OCI-M2 (cell line): ENCODE measurements around the gene DNAAF5.
"Not testable (repeated sequence)": the region's sequence is repeated elsewhere in the genome, so short reads cannot be mapped to it uniquely, and the experiment has no call there.

Experiments used
- DNase-seq: peaks from one replicate; lab custom pipeline; 2025; ENCODE audit not compliant: unreplicated experiment; lab: John Stamatoyannopoulos, UW

The DNAAF5 gene

GRCh38 chr7:729140-730000 is 2.9 kb downstream of the DNAAF5 start:
- no peak for DNase-seq

GRCh38 chr7:730501-731439 is 4.3 kb downstream of the DNAAF5 start:
- DNase-seq = no peak

DNA sequence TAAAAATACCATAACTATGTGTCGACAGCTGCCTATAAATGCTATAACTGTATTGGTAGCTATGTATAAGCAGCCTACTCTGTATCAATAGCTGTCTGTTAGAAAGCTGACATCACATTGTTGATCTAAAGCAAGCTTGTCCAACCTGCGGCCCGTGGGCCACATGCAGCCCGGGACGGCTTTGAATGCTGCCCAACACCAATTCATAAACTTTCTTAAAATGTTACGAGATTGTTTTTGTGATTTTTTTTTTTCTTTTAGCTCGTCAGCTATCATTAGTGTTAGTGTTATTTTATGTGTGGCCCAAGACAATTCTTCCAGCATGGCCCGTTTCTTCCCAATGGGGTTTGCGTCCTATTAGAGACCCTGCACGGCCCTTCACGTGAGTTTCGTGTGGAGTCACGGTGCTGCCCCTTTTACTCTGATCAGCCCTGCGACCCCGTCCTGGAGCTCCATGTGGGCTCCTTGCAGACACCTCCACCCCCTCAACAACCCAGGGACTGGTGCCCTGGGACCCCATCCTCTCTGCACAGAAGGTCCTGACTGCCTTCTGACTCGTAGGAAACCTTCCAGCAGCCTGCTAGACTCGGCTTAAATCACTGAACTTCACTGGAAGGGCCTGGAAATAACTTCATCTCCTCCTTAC is 5.1 kb downstream of the DNAAF5 start:
- DNase-seq = no peak

GRCh38 chr7:732094-732541 is 5.6 kb downstream of the DNAAF5 start:
- DNase-seq = no peak

DNA sequence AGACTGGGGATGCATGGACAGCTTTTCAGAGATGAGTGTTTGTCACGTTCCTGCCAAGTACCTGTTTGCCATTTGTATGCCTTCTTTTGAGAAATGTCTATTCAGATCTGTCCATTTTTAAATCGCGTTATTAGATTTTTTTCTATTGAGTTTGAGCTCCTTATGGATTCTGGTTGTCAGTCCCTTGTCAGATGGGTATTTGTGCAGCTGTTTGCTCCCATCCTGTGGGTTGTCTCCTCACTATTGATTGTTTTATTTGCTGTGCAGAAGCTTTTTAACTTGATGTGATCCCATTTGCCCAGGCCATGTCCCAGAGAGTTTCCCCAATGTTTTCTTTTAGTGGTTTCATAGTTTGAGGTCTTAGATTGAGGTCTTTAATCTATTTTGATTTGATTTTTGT is 6.1 kb downstream of the DNAAF5 start:
- no peak for DNase-seq

- DNase-seq = no peak
These were observed 7.7 kb downstream of the DNAAF5 start for GRCh38 chr7:734214-734613.

GRCh38 chr7:734808-735207 is 8.3 kb downstream of the DNAAF5 start:
- no peak for DNase-seq

DNA sequence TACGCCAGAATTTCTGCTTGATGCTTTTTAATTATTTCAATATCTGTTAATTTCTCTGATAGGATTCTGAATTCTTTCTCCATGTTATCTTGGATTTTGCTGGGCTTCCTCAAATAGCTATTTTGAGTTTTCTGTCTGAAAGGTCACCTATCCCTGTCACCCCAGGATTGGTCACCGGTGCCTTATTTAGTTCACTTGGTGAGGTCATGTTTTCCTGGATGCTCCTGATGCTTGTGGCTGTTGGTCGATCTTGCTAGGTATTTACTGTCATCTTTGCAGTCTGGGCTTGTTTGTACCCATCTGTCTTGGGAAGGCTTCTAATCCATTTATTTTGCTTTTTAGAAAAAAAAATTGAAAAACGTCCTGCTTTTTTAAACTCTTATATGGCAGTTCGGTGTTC is 11.7 kb downstream of the DNAAF5 start:
- no peak for DNase-seq

DNA sequence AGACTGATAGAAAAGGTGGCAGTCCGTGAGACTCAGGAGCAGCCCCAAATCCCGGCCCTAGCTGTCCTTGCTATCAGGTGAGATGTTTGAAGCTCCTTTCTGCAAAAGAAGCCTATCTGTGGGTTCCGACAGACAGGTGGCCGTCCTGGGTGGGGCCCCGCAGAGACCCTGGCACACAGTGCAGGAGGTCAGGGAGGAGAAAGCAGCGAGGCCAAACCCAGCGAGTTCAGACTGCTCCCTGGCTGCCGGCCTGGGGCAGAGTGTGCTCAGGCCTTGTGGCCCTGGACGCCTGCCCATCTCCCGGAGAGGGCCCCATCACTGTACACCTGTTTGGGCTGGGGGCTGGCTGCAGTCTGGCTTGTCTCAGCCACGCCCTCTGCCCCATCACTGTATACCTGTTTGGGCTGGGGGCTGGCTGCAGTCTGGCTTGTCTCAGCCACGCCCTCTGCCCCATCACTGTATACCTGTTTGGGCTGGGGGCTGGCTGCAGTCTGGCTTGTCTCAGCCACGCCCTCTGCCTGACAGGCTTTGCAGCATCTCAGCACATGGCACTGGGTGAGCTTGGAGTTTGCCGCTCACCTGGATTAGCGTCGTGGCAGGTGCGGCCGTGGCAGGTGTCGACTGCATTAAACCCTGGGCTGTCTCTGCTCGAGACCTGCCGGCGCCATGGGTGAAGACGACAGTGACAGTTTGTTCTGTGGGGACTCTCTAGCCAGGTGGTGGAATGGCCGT is 12.4 kb downstream of the DNAAF5 start:
- no peak for DNase-seq

- no peak for DNase-seq
These were observed 13.0 kb downstream of the DNAAF5 start for GRCh38 chr7:739455-739982.

DNA sequence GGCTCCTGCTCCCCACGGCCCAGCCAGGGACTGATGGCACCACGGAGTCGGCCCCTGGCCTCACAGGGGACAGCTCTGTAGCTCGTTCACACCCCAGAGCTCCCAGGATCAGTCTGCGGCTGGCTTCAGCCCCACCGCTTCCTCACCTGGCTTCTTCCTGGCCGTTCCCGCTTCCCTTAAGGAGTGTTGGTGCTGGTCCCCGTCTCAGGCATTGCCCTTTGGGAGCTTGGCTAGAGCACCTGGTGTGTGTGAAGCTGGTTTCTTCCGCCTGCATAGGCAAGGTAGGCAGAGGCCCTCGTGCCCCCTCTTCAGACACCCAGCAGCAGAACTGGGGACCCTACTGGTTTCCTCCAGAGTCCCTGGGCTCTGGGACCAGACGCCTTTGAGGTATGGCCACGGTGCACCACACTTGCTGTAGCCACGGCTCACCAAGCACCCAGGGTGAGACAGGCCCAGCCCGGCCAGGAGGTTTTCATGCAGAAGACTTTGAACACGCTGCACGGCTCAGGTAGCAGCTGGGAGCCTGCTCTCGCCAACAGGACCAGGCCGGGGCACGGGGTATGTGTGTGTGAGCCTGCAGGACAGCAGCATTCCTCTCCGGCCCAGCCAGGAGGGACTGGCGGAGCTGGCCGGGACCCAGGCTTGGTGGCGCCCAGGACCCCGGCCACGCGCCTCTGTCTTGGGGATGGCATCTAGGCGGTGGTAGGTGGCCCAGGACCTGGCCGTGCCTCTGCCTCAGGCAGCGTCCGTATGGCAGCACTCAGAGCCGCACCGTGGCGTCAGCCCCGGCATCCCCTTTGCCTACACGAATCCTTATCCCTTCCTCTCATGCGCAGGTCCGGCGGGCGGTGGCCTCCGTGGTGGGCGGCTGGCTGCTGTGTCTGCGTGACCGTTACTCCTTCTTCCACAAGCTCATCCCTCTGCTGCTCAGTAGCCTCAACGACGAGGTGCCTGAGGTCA is 13.8 kb downstream of the DNAAF5 start:
- no peak for DNase-seq

DNA sequence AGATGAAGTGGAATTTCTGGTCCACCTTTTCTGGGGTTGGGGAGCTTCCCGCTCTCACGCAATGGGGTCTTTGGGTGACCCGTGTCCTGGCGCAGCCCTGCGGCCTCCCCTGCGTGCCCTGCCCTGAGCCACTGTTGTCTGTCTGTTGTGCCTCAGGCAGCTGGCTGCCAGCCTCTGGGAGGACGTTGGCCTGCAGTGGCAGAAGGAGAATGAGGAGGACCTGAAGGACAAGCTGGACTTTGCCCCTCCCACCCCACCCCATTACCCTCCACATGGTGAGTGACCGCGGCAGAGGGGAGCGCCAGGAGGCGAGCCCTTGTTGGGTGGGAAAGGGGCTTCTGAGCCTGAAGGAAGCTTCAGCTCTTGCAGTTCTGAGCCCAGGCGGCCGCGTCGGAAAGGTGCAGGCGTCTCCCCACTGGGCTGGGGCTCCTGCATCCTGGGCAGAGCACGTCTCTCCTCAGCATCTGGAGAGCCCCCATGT is 14.7 kb downstream of the DNAAF5 start:
- DNase-seq = no peak

DNA sequence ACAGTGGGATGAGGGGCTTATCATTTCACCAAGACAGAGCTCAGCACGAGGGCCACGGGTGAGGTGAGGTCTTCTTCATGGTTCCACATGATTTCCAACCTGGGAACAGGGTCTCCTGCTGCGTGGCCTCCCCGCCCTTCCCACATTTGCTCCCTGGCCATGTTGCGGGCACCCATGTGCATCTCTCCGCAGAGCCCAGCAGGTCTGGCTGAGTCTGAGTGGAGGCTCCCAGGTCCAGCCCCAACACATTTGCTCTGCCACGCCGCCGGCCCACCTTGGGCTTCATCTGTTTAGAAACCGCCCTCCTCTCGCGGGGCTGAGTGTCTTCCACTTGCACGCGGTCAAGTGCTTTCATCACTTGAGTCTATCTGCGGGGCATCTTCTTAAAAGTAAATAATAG is 15.4 kb downstream of the DNAAF5 start:
- DNase-seq = no peak

GRCh38 chr7:742791-743190 is 16.3 kb downstream of the DNAAF5 start:
- DNase-seq = no peak

DNA sequence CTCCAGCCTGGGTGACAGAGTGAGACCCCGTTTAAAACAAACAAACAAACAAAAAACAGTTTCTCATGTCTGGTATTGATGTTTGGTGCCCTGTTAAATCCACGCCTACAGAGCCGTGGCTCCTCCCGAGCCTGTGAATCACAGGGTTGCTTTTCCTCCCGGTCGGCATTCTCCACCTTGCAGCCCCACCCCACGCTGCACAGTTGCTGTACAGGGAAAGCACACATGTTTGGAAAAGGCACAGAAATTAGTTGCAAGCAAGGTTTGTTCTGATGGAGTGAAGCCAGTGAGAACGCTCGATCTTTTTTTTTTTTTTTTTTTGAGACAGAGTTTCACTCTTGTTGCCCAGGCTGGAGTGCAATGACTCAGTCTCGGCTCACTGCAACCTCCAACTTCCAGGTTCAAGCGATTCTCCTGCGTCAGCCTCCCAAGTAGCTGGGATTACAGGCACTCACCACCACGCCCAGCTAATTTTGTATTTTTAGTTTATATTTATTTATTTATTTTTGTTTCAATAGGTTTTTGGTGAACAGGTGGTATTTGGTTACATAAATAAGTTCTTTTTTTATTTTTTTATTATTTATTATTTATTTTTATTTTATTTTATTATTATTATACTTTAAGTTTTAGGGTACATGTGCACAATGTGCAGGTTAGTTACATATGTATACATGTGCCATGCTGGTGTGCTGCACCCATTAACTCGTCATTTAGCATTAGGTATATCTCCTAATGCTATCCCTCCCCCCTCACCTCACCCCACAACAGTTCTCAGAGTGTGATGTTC is 17.0 kb downstream of the DNAAF5 start:
- not testable (repeated sequence) for DNase-seq

- DNase-seq = not testable (repeated sequence)
These were observed 17.6 kb downstream of the DNAAF5 start for GRCh38 chr7:744128-744520.

- DNase-seq = no peak
These were observed 18.4 kb downstream of the DNAAF5 start for GRCh38 chr7:744854-745430.
